Measurements from ENCODE around the gene RGS9BP.

The RGS9BP gene

GRCh38 chr19:32637480-32637879 lies 38.2 kb upstream of the RGS9BP start:
- H3K36me3 ChIP-seq, result peaks cover 65 to 98% (median 67%) of the 10 kb centered on the region in 3 donors

GRCh38 chr19:32638625-32639024 lies 37.0 kb upstream of the RGS9BP start:
- H3K27ac ChIP-seq, result no peak overlapping the region
- intact Hi-C loops (cut with DNase I; ENCODE audit: low total_unique reads), result no loop called here
- H3K9me3 ChIP-seq, result no peaks in the 10 kb centered on the region
- H3K36me3 ChIP-seq, result peaks cover 71 to 98% (median 78%) of the 10 kb centered on the region in 3 donors
- TF ChIP-seq CTCF (IDR thresholded peaks at IDR 0.05), result no peak
- no peak overlapping the region for H3K4me3 ChIP-seq
- no peak for DNase-seq
- no peaks in the 10 kb centered on the region for H3K4me1 ChIP-seq
- H3K27me3 ChIP-seq, result no peaks in the 10 kb centered on the region

More at GRCh38 chr19:32637480-32637879, 38.2 kb upstream of the RGS9BP start:
- Histone ChIP-seq H3K9me3 (no peaks in the 10 kb centered on the region), H3K4me1 (no peaks in the 10 kb centered on the region), H3K27me3 (no peaks in the 10 kb centered on the region), H3K27ac (no peak overlapping the region), H3K4me3 (no peak overlapping the region)
- no peak for DNase-seq
- TF ChIP-seq CTCF (IDR thresholded peaks at IDR 0.05), result no peak
- intact Hi-C loops (cut with DNase I; ENCODE audit: low total_unique reads), result no loop called here

- Histone ChIP-seq H3K4me3 (no peak overlapping the region), H3K36me3 (peaks cover 84 to 98% (median 91%) of the 10 kb centered on the region in 3 donors), H3K27ac (no peak overlapping the region), H3K9me3 (no peaks in the 10 kb centered on the region), H3K4me1 (no peaks in the 10 kb centered on the region), H3K27me3 (no peaks in the 10 kb centered on the region)
- no peak for DNase-seq
- TF ChIP-seq CTCF (IDR thresholded peaks at IDR 0.05), result no peak
- intact Hi-C loops (cut with DNase I; ENCODE audit: low total_unique reads), result no loop called here
Observed at GRCh38 chr19:32642771-32643170, 32.9 kb upstream of the RGS9BP start.

- Histone ChIP-seq H3K27me3 (no peaks in the 10 kb centered on the region), H3K9me3 (no peaks in the 10 kb centered on the region), H3K4me3 (no peak overlapping the region), H3K4me1 (no peaks in the 10 kb centered on the region), H3K27ac (no peak overlapping the region), H3K36me3 (peaks cover 67 to 85% (median 77%) of the 10 kb centered on the region in 3 donors)
- intact Hi-C loops (cut with DNase I; ENCODE audit: low total_unique reads), result no loop called here
- TF ChIP-seq CTCF (IDR thresholded peaks at IDR 0.05), result no peak
- no peak for DNase-seq
Observed at GRCh38 chr19:32646556-32646955, 29.1 kb upstream of the RGS9BP start.

- no peak for DNase-seq
- H3K27me3 ChIP-seq, result no peaks in the 10 kb centered on the region
- no peaks in the 10 kb centered on the region for H3K4me1 ChIP-seq
- intact Hi-C loops (cut with DNase I; ENCODE audit: low total_unique reads), result no loop called here
- H3K9me3 ChIP-seq, result no peaks in the 10 kb centered on the region
- no peak for TF ChIP-seq CTCF (IDR thresholded peaks at IDR 0.05)
- H3K4me3 ChIP-seq, result no peak overlapping the region
- H3K36me3 ChIP-seq, result peaks cover 60 to 77% (median 69%) of the 10 kb centered on the region in 3 donors
- H3K27ac ChIP-seq, result no peak overlapping the region
Observed at GRCh38 chr19:32647361-32647760, 28.3 kb upstream of the RGS9BP start.

- H3K36me3 ChIP-seq, result peaks cover 39 to 65% (median 50%) of the 10 kb centered on the region in 3 donors
- H3K27ac ChIP-seq, result no peak overlapping the region
- no peak for TF ChIP-seq CTCF (IDR thresholded peaks at IDR 0.05)
- intact Hi-C loops (cut with DNase I; ENCODE audit: low total_unique reads), result no loop called here
- no peaks in the 10 kb centered on the region for H3K9me3 ChIP-seq
- H3K4me1 ChIP-seq, result peaks cover 0 to 15% (median 3%) of the 10 kb centered on the region in 4 donors
- no peaks in the 10 kb centered on the region for H3K27me3 ChIP-seq
- DNase-seq, result no peak
- H3K4me3 ChIP-seq, result no peak overlapping the region
Observed at GRCh38 chr19:32649751-32650150, 25.9 kb upstream of the RGS9BP start.

Measured in tibial artery (tissue), 4 donors.